Measurements from ENCODE around the gene INTS14.

GRCh38 chr15:65587094-65587493 is 23.8 kb downstream of the INTS14 start:
- TF ChIP-seq POLR2A (IDR thresholded peaks at IDR 0.05; ENCODE audit: low read length) (no peak), GATA1 (IDR thresholded peaks at IDR 0.05; ENCODE audit: low read depth, low read length) (no peak)
